Ramos (cell line): ENCODE measurements around the gene ZNF462.

ENCODE experiments used
- in situ Hi-C: fragments of 300-500 bp; cut with MboI; formaldehyde crosslinking; loops from one replicate; pipeline ENCODE4 v1.14.3; 2022; ENCODE audit warnings: low sequenced_read_pairs; ENCODE audit not compliant: unreplicated experiment

The ZNF462 gene

GRCh38 chr9:106862110-106862820 lies 701 bp upstream of the ZNF462 start:
- in situ Hi-C loops, result no loop called here

GRCh38 chr9:106864373-106865143 lies 1.6 kb downstream of the ZNF462 start:
- in situ Hi-C loops, result no loop called here

GRCh38 chr9:106866243-106866642 lies 3.3 kb downstream of the ZNF462 start:
- in situ Hi-C loops, result no loop called here

- in situ Hi-C loops, result no loop called here
Measured at GRCh38 chr9:106867286-106867685, 4.3 kb downstream of the ZNF462 start.

DNA sequence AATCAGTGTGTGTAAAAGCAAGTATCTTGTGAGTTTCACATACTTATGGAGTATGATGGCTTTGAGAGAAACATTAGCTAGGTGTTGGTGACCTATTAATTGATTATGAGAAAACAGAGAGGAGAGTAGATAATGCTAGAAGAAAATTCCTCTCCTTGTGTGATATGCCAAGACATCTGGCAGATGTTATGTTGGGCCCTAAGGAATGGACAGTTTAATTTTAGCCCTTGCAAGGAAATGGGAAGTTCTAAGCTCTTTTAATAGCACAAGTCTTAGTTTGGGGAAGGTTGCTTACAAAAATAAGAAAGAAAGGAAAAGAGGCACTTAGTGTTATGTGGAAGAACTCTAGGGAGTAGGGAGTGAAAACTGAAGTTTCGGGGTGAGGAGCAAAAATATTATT lies 5.1 kb downstream of the ZNF462 start:
- in situ Hi-C loops, result no loop called here

DNA sequence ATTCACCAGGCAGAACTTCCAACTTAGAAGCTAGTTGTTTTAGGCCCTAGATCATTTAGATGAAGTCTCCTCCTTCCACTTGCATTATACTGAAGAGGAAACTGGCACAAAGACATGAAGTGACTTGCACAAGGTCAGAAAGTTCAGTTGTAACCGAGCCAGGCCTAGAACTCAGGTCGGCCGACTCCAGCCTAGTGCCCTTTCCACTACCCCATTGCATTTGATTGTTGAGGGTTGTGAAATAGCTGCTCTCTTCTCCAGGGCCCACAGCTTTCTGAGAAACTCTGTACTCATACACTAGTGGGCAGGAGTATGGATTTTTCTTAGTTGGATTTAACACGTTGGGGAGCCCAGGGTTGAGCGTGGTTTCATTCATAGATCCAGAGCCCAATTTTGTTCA lies 5.6 kb downstream of the ZNF462 start:
- in situ Hi-C loops, result no loop called here

DNA sequence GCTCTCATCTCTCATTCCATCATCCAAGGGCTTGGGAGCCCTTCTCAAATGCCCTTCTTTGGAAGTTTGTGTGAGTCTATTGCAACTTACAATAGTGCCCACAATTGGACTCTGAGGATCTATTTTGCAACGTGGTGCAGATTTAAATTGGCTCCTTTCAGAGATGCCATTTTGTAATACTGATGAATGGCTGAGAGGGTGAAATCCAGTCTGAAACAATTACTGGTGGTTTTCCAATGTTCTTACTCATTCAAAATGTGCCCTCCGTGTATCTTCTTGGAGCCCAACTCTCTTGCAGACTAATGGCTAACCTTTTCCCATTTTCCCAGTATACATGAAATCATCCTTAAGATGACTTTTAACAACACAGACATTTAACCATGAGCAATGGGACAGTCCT lies 6.1 kb downstream of the ZNF462 start:
- in situ Hi-C loops, result no loop called here

GRCh38 chr9:106869458-106869857 lies 6.5 kb downstream of the ZNF462 start:
- in situ Hi-C loops, result no loop called here

- in situ Hi-C loops, result no loop called here
Measured at GRCh38 chr9:106872641-106873040, 9.7 kb downstream of the ZNF462 start.

- in situ Hi-C loops, result no loop called here
Measured at GRCh38 chr9:106874031-106874430, 11.1 kb downstream of the ZNF462 start.

GRCh38 chr9:106874652-106875051 lies 11.7 kb downstream of the ZNF462 start:
- in situ Hi-C loops, result no loop called here

DNA sequence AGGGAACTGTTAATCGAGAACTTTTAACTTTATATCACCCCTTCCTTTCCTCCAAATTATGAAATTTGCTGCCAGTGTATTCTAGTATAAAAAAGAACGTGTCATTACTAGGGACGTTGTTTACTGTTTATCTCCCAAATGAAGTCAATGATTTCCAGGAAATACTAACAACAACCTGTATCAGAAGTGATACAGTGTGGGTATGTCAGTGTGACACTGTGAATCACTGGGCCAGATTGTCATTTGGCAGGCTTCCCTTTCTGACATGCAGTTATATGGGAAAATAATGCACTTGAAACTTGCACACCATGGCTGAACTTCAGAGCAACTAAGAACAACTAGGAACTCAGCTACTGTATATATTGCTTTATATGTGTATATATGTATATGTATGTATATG lies 12.6 kb downstream of the ZNF462 start:
- in situ Hi-C loops, result no loop called here

GRCh38 chr9:106877345-106877744 lies 14.4 kb downstream of the ZNF462 start:
- in situ Hi-C loops, result no loop called here

- in situ Hi-C loops, result no loop called here
Measured at GRCh38 chr9:106878081-106878837, 15.3 kb downstream of the ZNF462 start.

DNA sequence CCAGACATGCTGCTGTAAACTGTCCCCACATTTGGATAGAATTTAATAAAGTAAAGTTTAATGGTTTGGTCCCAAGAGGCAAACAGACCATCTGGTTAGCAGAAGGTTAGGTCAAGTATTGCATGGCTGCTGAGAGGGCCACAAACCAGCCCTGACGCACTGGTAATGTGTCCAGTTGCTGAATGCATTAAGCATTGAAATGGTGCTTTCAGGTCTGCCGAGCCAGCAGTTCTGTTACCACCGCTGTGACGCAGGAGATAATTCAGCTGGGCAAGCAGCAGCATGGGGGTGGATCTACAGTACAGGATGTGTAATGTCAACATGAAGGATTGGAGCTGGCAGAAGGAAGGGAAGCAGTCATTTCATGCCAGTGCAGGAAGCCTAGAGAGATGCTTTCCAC lies 16.0 kb downstream of the ZNF462 start:
- in situ Hi-C loops, result no loop called here

DNA sequence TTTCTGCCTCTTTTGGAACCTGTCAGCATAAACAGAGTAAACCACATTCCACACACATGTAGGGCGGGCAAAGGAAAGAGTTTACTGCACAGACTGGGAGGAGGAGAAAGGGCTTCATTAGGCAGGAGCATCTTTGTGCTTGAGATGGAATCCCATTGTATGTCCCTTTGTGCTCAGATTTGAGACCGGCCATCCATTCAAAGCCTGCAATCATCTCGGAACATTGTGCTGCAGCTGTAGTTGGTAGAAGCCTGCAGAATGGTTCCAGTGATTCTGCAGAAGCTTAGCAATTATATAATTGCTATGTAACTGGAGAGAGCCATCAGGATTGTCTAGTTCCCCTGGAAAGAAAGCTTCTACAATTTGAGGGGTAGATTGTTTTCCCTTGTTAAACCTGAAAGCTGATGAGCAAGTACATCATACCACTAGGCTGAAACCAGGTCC lies 16.5 kb downstream of the ZNF462 start:
- in situ Hi-C loops, result no loop called here

DNA sequence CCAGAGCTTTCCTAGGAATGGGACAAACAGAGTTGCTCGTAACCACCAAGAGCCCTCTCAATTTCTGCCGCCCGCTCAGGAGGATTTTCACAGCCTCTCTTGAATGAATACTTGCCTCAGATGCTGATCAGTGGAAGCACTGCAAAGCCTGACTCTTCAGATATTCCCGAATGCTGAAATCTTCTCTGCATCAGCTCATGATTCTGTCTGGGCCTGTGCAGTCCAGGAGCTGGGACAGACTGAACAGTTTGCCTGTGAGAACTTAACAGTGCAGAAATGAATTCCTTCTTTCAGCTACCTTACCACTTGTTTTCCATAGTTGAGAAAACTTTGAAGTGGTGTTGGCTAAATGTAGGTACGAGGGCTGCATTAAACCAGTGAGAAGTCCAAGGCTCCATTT lies 17.1 kb downstream of the ZNF462 start:
- in situ Hi-C loops, result no loop called here

- in situ Hi-C loops, result no loop called here
Measured at GRCh38 chr9:106880863-106881262, 17.9 kb downstream of the ZNF462 start.

DNA sequence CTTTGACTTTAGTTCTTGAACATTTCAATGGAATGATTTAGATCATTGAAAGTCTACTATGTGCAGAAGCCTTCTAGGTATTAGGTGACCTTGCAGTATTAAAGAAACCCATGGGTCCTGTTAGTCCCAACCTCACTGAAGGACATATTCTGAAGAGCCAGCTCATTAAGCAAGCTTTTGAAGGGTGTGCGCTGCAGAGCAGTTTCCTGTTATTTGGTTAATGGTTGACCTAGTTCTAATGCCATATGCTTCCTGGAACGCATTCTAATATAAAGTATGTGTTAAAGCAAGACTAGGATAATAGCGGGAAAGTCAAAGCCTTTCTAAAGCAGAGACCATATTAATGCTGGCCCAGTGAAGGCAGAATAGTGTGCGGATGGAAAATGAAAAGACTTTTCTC lies 20.1 kb downstream of the ZNF462 start:
- in situ Hi-C loops, result no loop called here

- in situ Hi-C loops, result no loop called here
Measured at GRCh38 chr9:106883626-106884190, 20.7 kb downstream of the ZNF462 start.

GRCh38 chr9:106885451-106885850 lies 22.5 kb downstream of the ZNF462 start:
- in situ Hi-C loops, result no loop called here
